ENCODE results near the gene LGALS8. TPM values are rescaled to one million over a fixed set of nuclear protein-coding genes. Genes with fewer than 3 reads are reported as not detected.

The LGALS8 gene
- total RNA-seq (ENCODE audit: low replicate concordance): 33.1 and 50.1 TPM in 2 replicates

DNA sequence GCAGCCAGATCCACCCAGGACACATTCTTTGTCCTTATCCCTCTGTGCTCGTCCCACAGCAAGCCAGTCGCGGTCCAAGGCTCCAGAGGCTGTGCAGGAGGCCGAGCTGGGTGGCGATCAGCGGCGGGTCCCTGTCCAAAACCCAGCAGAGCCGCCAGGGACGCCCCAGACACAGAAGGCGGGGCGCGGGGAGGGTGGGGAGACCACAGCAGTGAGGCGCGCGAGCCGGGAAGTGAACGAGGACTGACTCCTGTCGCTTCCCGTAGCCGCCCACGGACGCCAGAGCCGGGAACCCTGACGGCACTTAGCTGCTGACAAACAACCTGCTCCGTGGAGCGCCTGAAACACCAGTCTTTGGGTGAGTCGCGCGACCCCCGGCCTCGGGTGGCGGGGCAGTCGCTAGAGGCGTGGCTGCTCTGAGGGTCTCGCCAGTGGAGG, at the start of gene LGALS8:
TSS of gene LGALS8 (plus strand) at position 279 of the 438 bp plus-strand sequence. CDS start 2,089 bp downstream, outside the sequence.

Other genes with a start within 250 kb of the LGALS8 start
- 0.45 and 1.9 TPM in 2 replicates for gene ERO1B, start 242.0 kb upstream of the LGALS8 start, total RNA-seq (ENCODE audit: low replicate concordance)
- gene EDARADD, start 129.7 kb upstream of the LGALS8 start, total RNA-seq (ENCODE audit: low replicate concordance): not detected in 2 replicates
- 16.7 and 18.0 TPM in 2 replicates for gene HEATR1, start 80.5 kb downstream of the LGALS8 start, total RNA-seq (ENCODE audit: low replicate concordance)
- 0.12 and 0.15 TPM in 2 replicates for gene ACTN2, start 162.5 kb downstream of the LGALS8 start, total RNA-seq (ENCODE audit: low replicate concordance)

All from smooth muscle cell of the coronary artery (primary cell).